ENCODE measurements around the gene C2CD4D.
"Not testable (repeated sequence)": the region's sequence is repeated elsewhere in the genome, so short reads cannot be mapped to it uniquely, and the experiment has no call there.

Gene C2CD4D

DNA sequence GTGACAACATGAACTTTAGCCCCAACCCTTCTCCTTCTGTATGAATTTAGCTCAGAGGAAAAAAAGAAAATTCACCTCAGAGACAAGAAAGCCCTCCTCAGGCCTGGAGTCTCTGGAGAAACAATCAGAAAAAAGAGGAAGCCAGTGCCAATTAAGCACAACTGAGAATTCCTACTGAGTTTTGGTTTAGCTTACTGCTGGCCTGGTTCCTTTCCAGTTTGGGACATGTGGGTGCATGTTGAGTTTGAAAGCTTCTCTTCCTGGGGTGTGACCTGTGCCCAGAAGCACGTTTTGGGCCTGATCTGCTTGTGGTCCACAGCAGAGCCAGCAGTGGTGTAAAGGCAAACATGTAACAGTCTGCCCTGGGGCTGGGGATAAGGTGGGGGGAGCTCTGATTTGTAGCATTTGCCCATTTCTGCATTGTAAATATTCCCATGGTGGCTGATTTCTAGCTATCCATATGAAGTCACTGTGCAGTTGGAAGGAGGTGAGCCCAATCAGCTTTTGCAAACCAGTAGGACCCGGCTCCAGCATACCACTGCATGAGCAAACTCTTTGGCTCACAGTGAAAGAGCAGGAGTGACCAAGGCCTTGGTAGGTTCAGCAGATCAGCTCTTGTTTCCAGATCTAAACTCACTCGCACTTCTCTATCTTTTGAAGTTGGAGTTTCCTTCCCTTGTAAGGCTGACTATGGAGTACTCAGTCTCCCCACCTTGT is 18.6 kb upstream of the C2CD4D start:
- no peaks in the 10 kb centered on the region for H3K36me3 ChIP-seq (ENCODE audit: insufficient read depth, insufficient read length, low read length)
- H3K4me1 ChIP-seq (ENCODE audit: insufficient read depth, insufficient read length), result peaks cover 34% of the 10 kb centered on the region
- no peak for TF ChIP-seq SUZ12 (IDR thresholded peaks at IDR 0.05; ENCODE audit: extremely low read depth, insufficient read depth, insufficient read length)
- TF ChIP-seq ZNF274 (IDR thresholded peaks at IDR 0.05; ENCODE audit: low read depth, low read length), result no peak
- TF ChIP-seq YY1 (IDR thresholded peaks at IDR 0.05; ENCODE audit: insufficient read depth, insufficient read length), result no peak
- no peak overlapping the region for H3K9ac ChIP-seq (ENCODE audit: insufficient read length, low read depth)
- H3K27me3 ChIP-seq (ENCODE audit: insufficient read depth, insufficient read length), result peaks cover 28% of the 10 kb centered on the region
- no peaks in the 10 kb centered on the region for H3K9me3 ChIP-seq (ENCODE audit: insufficient read depth, low read length)
- no peak overlapping the region for H3K4me3 ChIP-seq (ENCODE audit: insufficient read length, low read depth)
- DNase-seq (ENCODE audit: low read depth, low spot score), result no peak

DNA sequence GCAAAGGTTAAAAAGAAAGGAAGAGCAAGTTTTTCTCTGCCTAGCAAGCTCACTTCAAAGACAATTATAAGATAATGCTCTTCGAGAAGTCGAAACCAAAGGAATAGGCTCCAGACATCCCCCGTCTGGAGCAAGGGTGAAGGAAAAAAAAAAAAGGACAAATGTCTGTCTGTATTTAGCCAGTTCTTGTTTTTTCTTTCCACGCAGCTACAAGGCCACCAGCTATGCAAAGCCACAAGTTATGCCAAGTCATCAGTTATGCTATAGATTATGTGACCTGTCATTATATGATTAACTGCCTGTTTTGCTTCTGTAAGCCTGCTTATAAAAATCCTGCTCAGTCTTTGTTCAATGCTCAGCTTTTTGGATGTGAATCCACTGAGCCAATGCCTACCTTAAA is 16.3 kb upstream of the C2CD4D start:
- Histone ChIP-seq H3K27me3 (ENCODE audit: insufficient read depth, insufficient read length) (peaks cover 18% of the 10 kb centered on the region), H3K9me3 (ENCODE audit: insufficient read depth, low read length) (no peaks in the 10 kb centered on the region), H3K36me3 (ENCODE audit: insufficient read depth, insufficient read length, low read length) (no peaks in the 10 kb centered on the region), H3K4me3 (ENCODE audit: insufficient read length, low read depth) (no peak overlapping the region), H3K9ac (ENCODE audit: insufficient read length, low read depth) (no peak overlapping the region), H3K4me1 (ENCODE audit: insufficient read depth, insufficient read length) (peaks cover 31% of the 10 kb centered on the region)
- TF ChIP-seq ZNF274 (IDR thresholded peaks at IDR 0.05; ENCODE audit: low read depth, low read length) (no peak), YY1 (IDR thresholded peaks at IDR 0.05; ENCODE audit: insufficient read depth, insufficient read length) (no peak), SUZ12 (IDR thresholded peaks at IDR 0.05; ENCODE audit: extremely low read depth, insufficient read depth, insufficient read length) (no peak)
- DNase-seq (ENCODE audit: low read depth, low spot score), result no peak

DNA sequence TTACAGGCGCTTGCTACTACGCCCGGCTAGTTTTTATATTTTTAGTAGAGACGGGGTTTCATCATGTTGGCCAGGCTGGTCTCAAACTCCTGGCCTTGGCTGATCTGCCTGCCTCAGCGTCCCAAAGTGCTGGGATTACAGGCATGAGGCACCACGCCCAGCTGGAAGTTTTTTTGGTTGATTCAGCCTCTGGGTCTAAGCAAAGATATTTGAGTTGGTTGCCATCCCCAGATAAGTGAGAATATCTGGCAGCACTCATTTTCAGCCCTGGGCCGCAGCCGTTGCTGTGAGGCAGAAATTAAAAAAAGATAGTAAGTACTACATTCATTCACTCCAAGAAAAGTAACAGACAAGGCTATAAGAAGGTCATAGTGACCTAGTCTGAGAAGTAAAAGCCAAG is 15.9 kb upstream of the C2CD4D start:
- H3K9ac ChIP-seq (ENCODE audit: insufficient read length, low read depth), result not testable (repeated sequence)

DNA sequence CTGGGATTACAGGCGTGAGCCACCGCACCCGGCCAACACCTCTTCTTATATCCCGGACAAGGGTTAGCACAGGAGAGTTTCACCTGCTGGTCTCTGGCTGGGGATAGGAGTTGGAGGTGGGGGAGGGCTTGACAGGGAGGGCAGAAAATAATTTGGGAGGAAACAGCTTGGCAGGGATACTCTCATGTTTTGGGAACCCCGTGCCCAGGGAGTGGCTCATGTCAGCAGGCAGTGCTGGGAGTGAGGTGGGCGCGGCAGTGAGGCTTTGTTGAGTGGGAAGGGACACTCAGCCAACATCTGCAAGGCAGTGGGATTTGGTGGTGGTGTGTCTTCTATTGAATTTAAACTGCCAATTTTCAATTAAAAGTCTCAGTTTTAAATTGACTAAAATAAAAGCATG is 15.0 kb upstream of the C2CD4D start:
- no peak overlapping the region for H3K4me3 ChIP-seq (ENCODE audit: insufficient read length, low read depth)
- no peak for DNase-seq (ENCODE audit: low read depth, low spot score)
- peaks cover 12% of the 10 kb centered on the region for H3K27me3 ChIP-seq (ENCODE audit: insufficient read depth, insufficient read length)
- H3K4me1 ChIP-seq (ENCODE audit: insufficient read depth, insufficient read length), result peaks cover 22% of the 10 kb centered on the region
- no peaks in the 10 kb centered on the region for H3K9me3 ChIP-seq (ENCODE audit: insufficient read depth, low read length)
- H3K9ac ChIP-seq (ENCODE audit: insufficient read length, low read depth), result no peak overlapping the region
- no peaks in the 10 kb centered on the region for H3K36me3 ChIP-seq (ENCODE audit: insufficient read depth, insufficient read length, low read length)
- TF ChIP-seq SUZ12 (IDR thresholded peaks at IDR 0.05; ENCODE audit: extremely low read depth, insufficient read depth, insufficient read length) (no peak), YY1 (IDR thresholded peaks at IDR 0.05; ENCODE audit: insufficient read depth, insufficient read length) (no peak), ZNF274 (IDR thresholded peaks at IDR 0.05; ENCODE audit: low read depth, low read length) (no peak)

More for the DNA sequence above, 15.9 kb upstream of the C2CD4D start:
- Histone ChIP-seq H3K27me3 (ENCODE audit: insufficient read depth, insufficient read length) (peaks cover 18% of the 10 kb centered on the region), H3K4me1 (ENCODE audit: insufficient read depth, insufficient read length) (peaks cover 29% of the 10 kb centered on the region)
- not testable (repeated sequence) for H3K4me3 ChIP-seq (ENCODE audit: insufficient read length, low read depth); H3K36me3 ChIP-seq (ENCODE audit: insufficient read depth, insufficient read length, low read length); DNase-seq (ENCODE audit: low read depth, low spot score); H3K9me3 ChIP-seq (ENCODE audit: insufficient read depth, low read length)

DNA sequence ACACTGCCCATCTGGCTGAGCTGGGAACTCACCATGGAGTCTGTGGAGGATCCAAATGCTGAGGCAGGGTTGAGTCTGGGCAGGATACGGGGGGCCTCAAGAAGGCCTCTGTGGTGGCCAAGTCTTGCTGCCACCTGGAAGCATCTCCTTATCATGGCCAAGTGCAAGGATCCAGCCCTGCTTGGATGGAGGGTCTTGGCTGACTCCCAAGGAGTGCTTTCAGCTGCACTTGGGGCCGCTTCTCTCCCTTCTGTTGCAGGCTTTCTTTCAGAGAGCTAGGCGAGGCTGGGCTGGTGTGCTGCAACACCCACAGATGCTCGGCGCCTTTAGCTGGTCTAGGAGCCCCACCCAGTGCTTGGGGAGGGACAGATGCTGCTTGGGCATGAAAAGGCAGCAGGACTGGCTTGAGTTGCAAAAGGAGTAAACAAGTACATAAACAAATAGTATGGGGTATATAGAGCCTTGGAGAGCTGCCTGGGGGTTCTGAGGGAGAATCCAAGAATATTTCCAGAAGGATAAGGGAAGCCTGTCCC is 13.9 kb upstream of the C2CD4D start, which contains the start of gene THEM5:
THEM5 (minus strand) TSS at position 302 of the 533 bp plus-strand sequence; CDS start at position 155, 147 bp downstream.
- H3K36me3 ChIP-seq (ENCODE audit: insufficient read depth, insufficient read length, low read length), result no peaks in the 10 kb centered on the region
- H3K27me3 ChIP-seq (ENCODE audit: insufficient read depth, insufficient read length), result peaks cover 2% of the 10 kb centered on the region
- TF ChIP-seq ZNF274 (IDR thresholded peaks at IDR 0.05; ENCODE audit: low read depth, low read length) (no peak), YY1 (IDR thresholded peaks at IDR 0.05; ENCODE audit: insufficient read depth, insufficient read length) (no peak), SUZ12 (IDR thresholded peaks at IDR 0.05; ENCODE audit: extremely low read depth, insufficient read depth, insufficient read length) (no peak)
- no peak for DNase-seq (ENCODE audit: low read depth, low spot score)
- H3K9ac ChIP-seq (ENCODE audit: insufficient read length, low read depth), result no peak within 1 kb of the TSS
- no peaks in the 10 kb centered on the region for H3K9me3 ChIP-seq (ENCODE audit: insufficient read depth, low read length)
- H3K4me1 ChIP-seq (ENCODE audit: insufficient read depth, insufficient read length), result peaks cover 15% of the 10 kb centered on the region
- H3K4me3 ChIP-seq (ENCODE audit: insufficient read length, low read depth), result no peak within 1 kb of the TSS

DNA sequence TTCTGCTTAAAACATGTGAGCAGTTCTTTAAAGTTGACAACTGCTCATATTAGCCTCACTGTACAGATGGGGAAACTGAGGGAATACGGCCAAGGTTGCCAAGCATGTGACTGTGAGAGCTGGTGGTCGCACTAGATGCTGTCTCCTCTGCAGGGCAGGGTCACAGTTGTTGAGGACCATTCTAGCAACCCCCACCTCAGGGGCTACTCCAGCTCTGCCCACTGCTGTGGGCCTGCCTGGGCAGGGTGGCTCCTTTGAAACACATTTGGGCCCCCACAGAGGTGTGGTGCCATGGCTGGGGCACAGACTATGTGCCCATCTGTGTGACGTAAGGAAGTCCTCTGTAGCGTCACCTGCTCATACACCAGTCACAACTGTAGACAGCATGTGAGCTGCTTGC is 13.1 kb upstream of the C2CD4D start:
- peaks cover 19% of the 10 kb centered on the region for H3K4me1 ChIP-seq (ENCODE audit: insufficient read depth, insufficient read length)
- DNase-seq (ENCODE audit: low read depth, low spot score), result no peak
- H3K27me3 ChIP-seq (ENCODE audit: insufficient read depth, insufficient read length), result no peaks in the 10 kb centered on the region
- H3K9me3 ChIP-seq (ENCODE audit: insufficient read depth, low read length), result no peaks in the 10 kb centered on the region
- H3K4me3 ChIP-seq (ENCODE audit: insufficient read length, low read depth), result no peak overlapping the region
- H3K36me3 ChIP-seq (ENCODE audit: insufficient read depth, insufficient read length, low read length), result no peaks in the 10 kb centered on the region
- no peak overlapping the region for H3K9ac ChIP-seq (ENCODE audit: insufficient read length, low read depth)
- TF ChIP-seq YY1 (IDR thresholded peaks at IDR 0.05; ENCODE audit: insufficient read depth, insufficient read length), result no peak
- TF ChIP-seq SUZ12 (IDR thresholded peaks at IDR 0.05; ENCODE audit: extremely low read depth, insufficient read depth, insufficient read length), result no peak
- TF ChIP-seq ZNF274 (IDR thresholded peaks at IDR 0.05; ENCODE audit: low read depth, low read length), result no peak

DNA sequence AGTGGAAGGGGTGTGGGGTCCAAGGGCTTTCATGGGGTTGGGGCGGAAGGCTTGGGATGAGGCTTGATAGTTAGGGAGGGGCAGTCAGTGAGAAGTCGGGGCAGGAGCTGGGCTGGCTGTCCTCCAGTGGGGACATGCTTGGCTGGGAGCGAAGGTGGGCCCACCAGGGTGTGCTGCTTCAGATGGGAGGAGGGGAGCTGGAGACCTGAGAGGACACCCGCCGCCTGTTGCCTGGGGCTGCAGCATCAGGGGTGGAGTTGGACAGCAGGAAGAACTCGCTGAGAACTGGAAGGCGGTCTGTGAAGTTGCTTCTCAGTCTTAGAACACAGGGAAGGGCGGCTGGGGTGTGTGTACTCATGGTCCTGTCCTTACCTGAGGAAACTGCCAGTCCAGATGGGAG is 12.3 kb upstream of the C2CD4D start:
- Histone ChIP-seq H3K9me3 (ENCODE audit: insufficient read depth, low read length) (no peaks in the 10 kb centered on the region), H3K36me3 (ENCODE audit: insufficient read depth, insufficient read length, low read length) (no peaks in the 10 kb centered on the region), H3K4me1 (ENCODE audit: insufficient read depth, insufficient read length) (peaks cover 19% of the 10 kb centered on the region), H3K4me3 (ENCODE audit: insufficient read length, low read depth) (no peak overlapping the region), H3K27me3 (ENCODE audit: insufficient read depth, insufficient read length) (no peaks in the 10 kb centered on the region), H3K9ac (ENCODE audit: insufficient read length, low read depth) (no peak overlapping the region)
- TF ChIP-seq SUZ12 (IDR thresholded peaks at IDR 0.05; ENCODE audit: extremely low read depth, insufficient read depth, insufficient read length), result no peak
- no peak for TF ChIP-seq YY1 (IDR thresholded peaks at IDR 0.05; ENCODE audit: insufficient read depth, insufficient read length)
- TF ChIP-seq ZNF274 (IDR thresholded peaks at IDR 0.05; ENCODE audit: low read depth, low read length), result no peak
- no peak for DNase-seq (ENCODE audit: low read depth, low spot score)
